KOPT-K1 (cell line): ENCODE measurements around the gene AHCYL2.
"Not testable (repeated sequence)": the region's sequence is repeated elsewhere in the genome, so short reads cannot be mapped to it uniquely, and the experiment has no call there.

ENCODE experiments used
- H3K27ac ChIP-seq: fragments of 200-600 bp; sonication (generic); 2 replicates; pipeline ENCODE4 v1.5.1; 2016; ENCODE audit warnings: antibody characterized with exemption, mild to moderate bottlenecking, low read depth, low read length; ENCODE audit not compliant: poor library complexity, severe bottlenecking
- H3K36me3 ChIP-seq: fragments of 200-600 bp; sonication (generic); 2 replicates; pipeline ENCODE4 v1.5.1; 2017; ENCODE audit warnings: antibody characterized with exemption, mild to moderate bottlenecking, low read length, moderate library complexity; ENCODE audit not compliant: insufficient read depth
- H3K9me3 ChIP-seq: fragments of 200-600 bp; sonication (generic); 2 replicates; pipeline ENCODE4 v1.5.1; 2017; ENCODE audit warnings: antibody characterized with exemption, low read length, mild to moderate bottlenecking; ENCODE audit not compliant: insufficient read depth, poor library complexity, severe bottlenecking

The AHCYL2 gene

DNA sequence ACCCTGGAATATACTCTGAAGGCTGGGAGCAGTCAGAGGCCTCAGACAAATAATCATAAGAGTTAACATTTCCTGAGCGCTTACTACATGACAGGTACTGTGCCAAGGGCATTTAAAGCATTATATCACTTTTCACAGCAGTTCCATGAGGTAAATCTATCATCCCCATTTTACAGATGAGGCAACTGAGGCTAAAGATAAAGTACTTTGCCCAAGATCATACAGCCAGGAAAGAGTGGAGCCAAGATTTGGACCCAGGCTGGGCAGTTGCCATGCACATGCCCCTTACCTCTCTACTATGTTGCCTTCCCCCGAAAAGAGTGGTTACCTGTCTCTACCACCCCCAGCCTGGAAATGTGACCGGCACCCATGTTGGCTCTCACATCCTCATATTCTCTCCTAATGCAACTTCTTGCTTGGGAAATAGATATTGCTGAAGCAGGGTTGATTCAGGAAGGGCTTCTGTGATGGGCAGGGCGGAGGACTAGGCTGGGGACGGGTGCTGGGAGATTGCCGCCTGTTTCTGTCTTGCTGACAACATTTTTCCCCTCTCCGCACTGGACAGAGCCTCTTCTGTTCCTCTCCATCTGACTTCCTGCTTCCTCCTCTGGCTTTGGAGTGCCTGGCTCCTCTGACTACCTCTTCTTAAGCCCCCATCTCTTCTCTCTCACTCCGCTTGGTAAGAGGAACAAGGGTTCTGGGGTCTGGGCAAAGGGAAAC is 22.6 kb upstream of the AHCYL2 start:
- no peaks in the 10 kb centered on the region for H3K9me3 ChIP-seq
- no peak overlapping the region for H3K27ac ChIP-seq
- peaks cover 12% of the 10 kb centered on the region; the same call in 1 of the 2 replicates for H3K36me3 ChIP-seq

DNA sequence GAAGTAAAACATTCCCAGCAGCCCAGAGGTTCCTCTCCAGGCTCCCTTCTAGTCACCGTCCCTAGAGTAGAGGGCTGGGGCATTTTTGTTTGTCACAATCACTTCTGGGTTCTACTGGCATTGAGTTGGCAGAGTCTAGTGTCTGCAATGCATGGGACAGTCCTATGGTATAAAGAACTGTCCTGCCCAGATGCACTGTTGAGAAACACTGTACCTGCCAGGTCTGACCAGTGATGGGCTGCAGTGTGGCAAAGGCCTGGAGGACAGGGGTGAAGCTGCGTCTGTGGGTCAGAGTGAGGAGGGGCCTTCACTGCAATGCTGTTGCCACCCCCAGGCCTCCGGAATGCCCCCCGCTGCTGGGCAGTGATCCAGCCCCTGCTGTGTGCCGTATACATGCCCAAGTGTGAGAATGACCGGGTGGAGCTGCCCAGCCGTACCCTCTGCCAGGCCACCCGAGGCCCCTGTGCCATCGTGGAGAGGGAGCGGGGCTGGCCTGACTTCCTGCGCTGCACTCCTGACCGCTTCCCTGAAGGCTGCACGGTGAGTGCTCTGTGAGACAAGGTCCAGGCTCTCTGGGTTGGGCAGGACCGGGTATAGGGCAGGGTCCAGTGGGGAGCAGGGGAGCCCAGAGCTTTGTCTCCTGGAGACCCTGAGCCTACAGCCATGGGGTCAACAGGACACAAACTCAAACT is 21.6 kb upstream of the AHCYL2 start:
- no peak overlapping the region for H3K27ac ChIP-seq

DNA sequence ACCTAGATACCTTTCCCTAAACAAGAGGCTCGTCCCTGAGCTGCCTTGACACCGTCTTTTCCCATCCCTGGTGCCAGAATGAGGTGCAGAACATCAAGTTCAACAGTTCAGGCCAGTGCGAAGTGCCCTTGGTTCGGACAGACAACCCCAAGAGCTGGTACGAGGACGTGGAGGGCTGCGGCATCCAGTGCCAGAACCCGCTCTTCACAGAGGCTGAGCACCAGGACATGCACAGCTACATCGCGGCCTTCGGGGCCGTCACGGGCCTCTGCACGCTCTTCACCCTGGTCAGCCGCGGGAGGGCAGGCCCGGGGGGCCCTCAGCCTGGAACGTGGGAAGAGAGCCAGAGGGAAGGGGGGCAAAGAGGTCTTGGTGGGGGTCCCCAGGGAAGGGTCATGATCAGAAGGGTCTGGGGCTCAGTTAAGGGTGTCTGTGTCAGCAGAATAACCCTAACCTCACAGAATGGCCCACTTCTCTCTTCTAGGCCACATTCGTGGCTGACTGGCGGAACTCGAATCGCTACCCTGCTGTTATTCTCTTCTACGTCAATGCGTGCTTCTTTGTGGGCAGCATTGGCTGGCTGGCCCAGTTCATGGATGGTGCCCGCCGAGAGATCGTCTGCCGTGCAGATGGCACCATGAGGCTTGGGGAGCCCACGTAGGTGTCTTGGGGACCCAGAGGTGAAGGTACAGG is 19.6 kb upstream of the AHCYL2 start:
- H3K9me3 ChIP-seq: no peaks in the 10 kb centered on the region
- H3K27ac ChIP-seq: no peak overlapping the region
- peaks cover 21% of the 10 kb centered on the region; the same call in 1 of the 2 replicates for H3K36me3 ChIP-seq

More for the DNA sequence above, 21.6 kb upstream of the AHCYL2 start:
- no peaks in the 10 kb centered on the region for H3K9me3 ChIP-seq
- H3K36me3 ChIP-seq: peaks cover 12% of the 10 kb centered on the region; the same call in 1 of the 2 replicates

DNA sequence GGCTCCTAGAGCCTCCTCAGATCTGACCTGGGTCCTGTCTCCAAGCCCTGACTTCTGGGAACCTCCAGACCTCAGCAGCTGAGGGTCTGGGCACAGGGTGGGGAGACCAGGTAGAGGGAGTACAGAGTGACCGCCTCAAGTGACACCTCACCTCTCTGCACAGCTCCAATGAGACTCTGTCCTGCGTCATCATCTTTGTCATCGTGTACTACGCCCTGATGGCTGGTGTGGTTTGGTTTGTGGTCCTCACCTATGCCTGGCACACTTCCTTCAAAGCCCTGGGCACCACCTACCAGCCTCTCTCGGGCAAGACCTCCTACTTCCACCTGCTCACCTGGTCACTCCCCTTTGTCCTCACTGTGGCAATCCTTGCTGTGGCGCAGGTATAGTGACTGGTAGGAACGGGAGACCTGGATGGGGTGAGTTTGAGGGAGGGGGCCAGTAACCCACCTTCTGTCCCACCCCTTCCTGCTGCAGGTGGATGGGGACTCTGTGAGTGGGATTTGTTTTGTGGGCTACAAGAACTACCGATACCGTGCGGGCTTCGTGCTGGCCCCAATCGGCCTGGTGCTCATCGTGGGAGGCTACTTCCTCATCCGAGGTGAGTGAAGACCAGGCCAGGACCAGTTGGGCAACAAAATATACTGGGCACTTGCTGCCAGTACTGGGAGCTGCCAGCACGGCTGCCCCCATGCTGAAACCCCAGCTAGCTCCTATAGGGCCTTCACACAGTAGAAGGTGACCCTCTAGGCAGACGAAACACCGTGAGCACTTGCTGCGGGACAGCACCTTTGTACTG is 18.6 kb upstream of the AHCYL2 start:
- Histone ChIP-seq H3K36me3 (peaks cover 26% of the 10 kb centered on the region; the same call in 1 of the 2 replicates), H3K9me3 (no peaks in the 10 kb centered on the region), H3K27ac (no peak overlapping the region)

DNA sequence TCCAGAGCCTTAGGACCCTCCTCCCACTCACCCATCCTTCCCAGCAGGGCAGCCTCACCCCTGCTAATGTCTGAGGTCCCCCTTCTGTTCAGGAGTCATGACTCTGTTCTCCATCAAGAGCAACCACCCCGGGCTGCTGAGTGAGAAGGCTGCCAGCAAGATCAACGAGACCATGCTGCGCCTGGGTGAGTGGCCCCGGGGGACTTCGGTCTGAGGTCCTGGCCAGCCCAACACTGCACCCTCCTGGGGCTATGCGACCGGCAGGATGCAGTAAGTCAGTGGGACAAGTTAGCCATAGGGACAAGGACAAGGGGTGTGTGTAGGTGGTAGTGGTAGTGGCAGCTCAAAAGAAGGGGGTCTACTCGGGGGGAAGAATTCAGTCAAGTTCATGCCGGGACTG is 16.2 kb upstream of the AHCYL2 start:
- Histone ChIP-seq H3K27ac (no peak overlapping the region), H3K9me3 (no peaks in the 10 kb centered on the region), H3K36me3 (peaks cover 29% of the 10 kb centered on the region; the same call in 1 of the 2 replicates)

DNA sequence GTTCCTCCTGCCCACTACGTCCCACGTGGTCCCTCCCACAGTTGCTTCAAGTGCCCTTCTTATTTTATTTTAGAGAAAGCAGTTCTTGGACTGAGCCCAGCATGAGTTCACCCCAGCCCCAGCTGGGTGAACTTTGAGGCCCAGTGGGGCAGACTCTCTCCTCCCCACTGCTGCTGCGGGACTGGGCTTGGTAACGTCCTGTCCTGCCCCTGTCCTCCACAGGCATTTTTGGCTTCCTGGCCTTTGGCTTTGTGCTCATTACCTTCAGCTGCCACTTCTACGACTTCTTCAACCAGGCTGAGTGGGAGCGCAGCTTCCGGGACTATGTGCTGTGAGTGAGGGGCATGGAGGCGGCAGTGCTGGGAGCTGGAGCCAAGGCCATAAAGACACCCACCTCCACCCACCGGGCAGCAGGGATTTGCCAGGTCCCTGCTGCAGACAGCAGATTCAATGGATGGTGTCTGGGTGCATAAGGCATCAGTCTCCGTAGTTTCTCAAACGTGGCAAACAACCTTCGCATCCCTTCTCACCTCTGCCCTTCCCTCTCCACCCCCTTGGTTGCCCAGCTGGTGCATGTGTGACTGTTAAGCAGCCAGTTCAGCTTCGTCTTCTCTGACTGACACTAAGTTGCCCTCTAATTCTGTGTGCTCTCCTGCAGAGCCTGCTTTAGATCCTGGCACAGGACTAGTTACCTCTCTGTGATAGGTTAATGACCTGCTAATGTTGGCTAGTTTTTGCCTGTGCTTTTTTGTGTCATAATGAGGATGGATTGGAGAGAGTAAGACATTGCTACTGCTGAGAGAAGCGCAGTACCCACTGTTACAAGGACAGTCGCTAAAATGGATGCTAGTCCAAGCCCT is 15.5 kb upstream of the AHCYL2 start:
- H3K9me3 ChIP-seq: no peaks in the 10 kb centered on the region
- peaks cover 29% of the 10 kb centered on the region; the same call in 1 of the 2 replicates for H3K36me3 ChIP-seq
- no peak overlapping the region for H3K27ac ChIP-seq

DNA sequence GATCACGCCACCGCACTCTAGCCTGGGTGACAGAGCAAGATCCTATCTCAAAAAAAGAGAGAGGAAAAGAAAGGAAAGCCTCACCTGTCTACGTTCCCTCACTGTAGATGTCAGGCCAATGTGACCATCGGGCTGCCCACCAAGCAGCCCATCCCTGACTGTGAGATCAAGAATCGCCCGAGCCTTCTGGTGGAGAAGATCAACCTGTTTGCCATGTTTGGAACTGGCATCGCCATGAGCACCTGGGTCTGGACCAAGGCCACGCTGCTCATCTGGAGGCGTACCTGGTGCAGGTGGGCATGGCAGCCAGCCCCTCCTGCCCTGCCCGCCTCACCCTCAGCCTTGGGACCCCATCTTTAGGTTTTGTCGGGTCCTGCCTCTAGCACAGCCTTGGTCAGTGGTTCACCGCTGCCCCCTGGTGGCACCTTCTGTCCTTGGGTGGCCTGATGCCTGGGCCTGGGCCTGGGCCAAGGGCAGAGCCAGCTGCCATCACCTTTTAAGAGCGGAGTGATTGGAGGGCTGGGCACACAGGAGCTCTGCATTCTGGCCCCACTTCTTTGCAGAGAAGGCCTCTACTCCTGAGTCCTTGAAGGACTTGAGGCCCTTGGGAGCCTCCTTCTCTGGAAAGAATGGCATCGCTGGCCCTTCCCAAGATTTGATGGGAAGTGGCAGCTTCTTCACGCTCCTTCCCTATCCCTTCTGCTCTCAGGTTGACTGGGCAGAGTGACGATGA is 14.4 kb upstream of the AHCYL2 start:
- H3K9me3 ChIP-seq: no peaks in the 10 kb centered on the region
- H3K27ac ChIP-seq: no peak overlapping the region
- H3K36me3 ChIP-seq: peaks cover 29% of the 10 kb centered on the region; the same call in 1 of the 2 replicates

DNA sequence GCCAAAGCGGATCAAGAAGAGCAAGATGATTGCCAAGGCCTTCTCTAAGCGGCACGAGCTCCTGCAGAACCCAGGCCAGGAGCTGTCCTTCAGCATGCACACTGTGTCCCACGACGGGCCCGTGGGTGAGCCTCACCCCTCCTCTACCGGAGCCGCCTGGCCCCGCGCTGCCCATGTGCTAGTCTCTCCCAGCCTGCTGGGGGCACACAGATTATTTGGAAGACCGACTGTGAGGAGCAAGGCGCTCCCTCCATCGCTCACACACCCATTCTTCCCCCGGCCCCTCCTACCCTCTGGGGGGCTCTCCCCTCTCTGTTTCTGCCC is 13.9 kb upstream of the AHCYL2 start:
- H3K27ac ChIP-seq: no peak overlapping the region
- H3K9me3 ChIP-seq: no peaks in the 10 kb centered on the region

DNA sequence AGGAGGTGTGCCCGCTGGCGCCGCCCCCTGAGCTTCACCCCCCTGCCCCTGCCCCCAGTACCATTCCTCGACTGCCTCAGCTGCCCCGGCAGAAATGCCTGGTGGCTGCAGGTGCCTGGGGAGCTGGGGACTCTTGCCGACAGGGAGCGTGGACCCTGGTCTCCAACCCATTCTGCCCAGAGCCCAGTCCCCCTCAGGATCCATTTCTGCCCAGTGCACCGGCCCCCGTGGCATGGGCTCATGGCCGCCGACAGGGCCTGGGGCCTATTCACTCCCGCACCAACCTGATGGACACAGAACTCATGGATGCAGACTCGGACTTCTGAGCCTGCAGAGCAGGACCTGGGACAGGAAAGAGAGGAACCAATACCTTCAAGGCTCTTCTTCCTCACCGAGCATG is 12.7 kb upstream of the AHCYL2 start:
- Histone ChIP-seq H3K9me3 (peaks cover 6% of the 10 kb centered on the region), H3K27ac (no peak overlapping the region), H3K36me3 (peaks cover 16% of the 10 kb centered on the region; the same call in 1 of the 2 replicates)

More for the DNA sequence above, 13.9 kb upstream of the AHCYL2 start:
- peaks cover 24% of the 10 kb centered on the region; the same call in 1 of the 2 replicates for H3K36me3 ChIP-seq

DNA sequence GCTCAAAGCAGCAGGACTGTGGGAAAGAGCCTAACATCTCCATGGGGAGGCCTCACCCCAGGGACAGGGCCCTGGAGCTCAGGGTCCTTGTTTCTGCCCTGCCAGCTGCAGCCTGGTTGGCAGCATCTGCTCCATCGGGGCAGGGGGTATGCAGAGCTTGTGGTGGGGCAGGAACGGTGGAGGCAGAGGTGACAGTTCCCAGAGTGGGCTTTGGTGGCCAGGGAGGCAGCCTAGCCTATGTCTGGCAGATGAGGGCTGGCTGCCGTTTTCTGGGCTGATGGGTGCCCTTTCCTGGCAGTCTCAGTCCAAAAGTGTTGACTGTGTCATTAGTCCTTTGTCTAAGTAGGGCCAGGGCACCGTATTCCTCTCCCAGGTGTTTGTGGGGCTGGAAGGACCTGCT is 12.2 kb upstream of the AHCYL2 start:
- peaks cover 16% of the 10 kb centered on the region; the same call in 1 of the 2 replicates for H3K36me3 ChIP-seq
- H3K27ac ChIP-seq: no peak overlapping the region
- H3K9me3 ChIP-seq: peaks cover 6% of the 10 kb centered on the region

DNA sequence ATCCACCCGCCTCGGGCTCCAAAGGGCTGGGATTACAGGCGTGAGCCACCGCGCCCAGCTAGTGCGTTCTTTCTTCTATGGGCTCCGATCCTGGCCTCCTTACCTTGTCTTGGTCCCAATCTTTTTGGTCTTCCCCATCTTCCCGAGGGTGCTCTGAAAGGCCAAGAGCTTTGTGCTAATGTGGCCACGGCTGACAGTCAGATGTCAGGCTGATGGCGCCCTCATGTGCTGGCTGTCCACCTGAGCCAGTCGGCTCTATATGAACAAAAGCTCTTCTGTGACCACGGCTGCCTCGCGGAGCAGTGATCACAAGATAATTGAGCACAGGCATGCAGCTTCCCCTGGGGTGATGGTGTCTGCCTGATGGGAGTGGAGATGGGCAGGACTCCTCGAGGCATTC is 11.0 kb upstream of the AHCYL2 start:
- peaks cover 15% of the 10 kb centered on the region; the same call in 1 of the 2 replicates for H3K36me3 ChIP-seq
- no peak overlapping the region for H3K27ac ChIP-seq
- H3K9me3 ChIP-seq: peaks cover 6% of the 10 kb centered on the region

DNA sequence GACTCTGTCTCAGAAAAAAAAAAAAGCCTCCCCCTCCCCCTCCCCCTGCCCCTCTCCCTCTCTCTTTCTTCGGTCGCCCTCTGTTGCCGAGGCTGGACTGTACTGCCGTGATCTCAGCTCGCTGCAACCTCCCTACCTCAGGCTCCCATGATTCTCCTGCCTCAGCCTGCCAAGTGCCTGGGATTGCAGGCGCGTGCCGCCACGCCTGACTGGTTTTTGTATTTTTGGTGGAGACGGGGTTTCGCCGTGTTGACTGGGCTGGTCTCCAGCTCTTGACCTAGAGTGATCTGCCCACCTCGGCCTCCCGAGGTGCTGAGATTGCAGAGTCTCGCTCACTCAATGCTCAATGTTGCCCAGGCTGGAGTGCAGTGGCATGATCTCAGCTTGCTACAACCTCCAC is 9.1 kb upstream of the AHCYL2 start:
- not testable (repeated sequence) for H3K9me3 ChIP-seq, H3K36me3 ChIP-seq, H3K27ac ChIP-seq

DNA sequence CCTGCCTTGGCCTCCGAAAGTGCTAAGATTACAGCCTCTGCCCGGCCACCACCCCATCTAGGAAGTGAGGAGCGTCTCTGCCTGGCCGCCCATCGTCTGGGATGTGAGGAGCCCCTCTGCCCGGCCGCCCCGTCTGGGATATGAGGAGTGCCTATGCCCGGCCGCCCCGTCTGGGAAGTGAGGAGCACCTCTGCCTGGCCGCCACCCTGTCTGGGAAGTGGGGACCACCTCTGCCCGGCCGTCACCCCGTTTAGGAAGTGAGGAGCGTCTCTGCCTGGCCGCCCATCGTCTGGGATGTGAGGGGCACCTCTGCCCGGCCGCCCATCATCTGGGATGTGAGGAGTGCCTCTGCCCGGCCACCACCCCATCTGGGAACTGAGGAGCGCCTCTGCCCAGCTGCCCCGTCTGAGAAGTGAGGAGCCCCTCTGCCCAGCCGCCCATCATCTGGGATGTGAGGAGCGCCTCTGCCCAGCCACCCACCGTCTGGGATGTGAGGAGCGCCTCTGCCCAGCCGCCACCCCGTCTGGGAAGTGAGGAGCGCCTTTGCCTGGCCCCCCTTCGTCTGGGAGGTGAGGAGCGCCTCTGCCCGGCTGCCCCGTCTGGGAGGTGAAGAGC is 8.6 kb upstream of the AHCYL2 start:
- not testable (repeated sequence) for H3K9me3 ChIP-seq, H3K27ac ChIP-seq, H3K36me3 ChIP-seq
